HepG2 (cell line): ENCODE measurements around the gene AUTS2.

Source experiments
- ATF2 ChIP-seq: sonication (generic); formaldehyde crosslinking; IDR thresholded peaks from 2 replicates; pipeline ENCODE4 v1.4.0; 2020; ENCODE audit warnings: missing genetic modification reagents
- CTCF ChIP-seq: sonication (generic); formaldehyde crosslinking; IDR thresholded peaks from 2 replicates; pipeline ENCODE4 v1.5.0; 2020; ENCODE audit warnings: mild to moderate bottlenecking, missing genetic modification reagents, moderate library complexity
- EP300 ChIP-seq, 3 experiments: sonication (generic) in 1 of 3; formaldehyde crosslinking in 1 of 3; IDR thresholded peaks; 2 replicates each; pipeline versions ENCODE4 v1.5.1 to v1.6.1; 2011 to 2020; ENCODE audit warnings: low read depth in 2 of 3, low read length in 2 of 3, borderline replicate concordance in 1 of 3, improper control_type of control experiment in 1 of 3, mild to moderate bottlenecking in 1 of 3, missing genetic modification reagents in 1 of 3, moderate library complexity in 1 of 3
- ESRRA ChIP-seq: sonication (generic); formaldehyde crosslinking; IDR thresholded peaks from 2 replicates; pipeline ENCODE4 v1.5.1; 2020; ENCODE audit warnings: mild to moderate bottlenecking, low read depth, missing genetic modification reagents
- FOSL1 ChIP-seq: sonication (generic); formaldehyde crosslinking; IDR thresholded peaks from 2 replicates; pipeline ENCODE4 v1.9.0; 2021; ENCODE audit warnings: missing genetic modification reagents, borderline replicate concordance
- POLR2A ChIP-seq, 2 experiments: IDR thresholded peaks; 2 replicates each; pipeline ENCODE4 v1.6.1; 2011; ENCODE audit warnings: low read depth in 2 of 2, low read length in 2 of 2, mild to moderate bottlenecking in 1 of 2, moderate library complexity in 1 of 2; ENCODE audit not compliant: insufficient read depth in 1 of 2
- POLR2AphosphoS5 ChIP-seq: IDR thresholded peaks from 2 replicates; pipeline ENCODE4 v1.6.1; 2012; ENCODE audit warnings: low read depth, low read length
- SOX6 ChIP-seq, 2 experiments: fragments of 450-650 bp in 1 of 2; sonication (generic) in 1 of 2; formaldehyde crosslinking in 1 of 2; IDR thresholded peaks; 2 replicates each; pipeline versions ENCODE4 v1.4.0 to v1.6.1; 2017 to 2020; ENCODE audit warnings: antibody characterized with exemption in 1 of 2, mild to moderate bottlenecking in 1 of 2, missing genetic modification reagents in 1 of 2
- SP4 ChIP-seq: sonication (generic); formaldehyde crosslinking; IDR thresholded peaks from 2 replicates; pipeline ENCODE4 v1.8.1; 2023; ENCODE audit warnings: mild to moderate bottlenecking, missing genetic modification reagents
- ZMAT3 ChIP-seq: sonication (generic); formaldehyde crosslinking; conservative IDR thresholded peaks from 2 replicates; pipeline ENCODE4 v1.7.0; 2021; ENCODE audit warnings: missing genetic modification reagents
- ZNF724P ChIP-seq: sonication (generic); formaldehyde crosslinking; IDR thresholded peaks from 2 replicates; pipeline ENCODE4 v1.8.0; 2022; ENCODE audit warnings: missing genetic modification reagents, borderline replicate concordance

- TF ChIP-seq ATF2 (CRISPR knock-in tag) (no peak), SOX6 (IDR thresholded peaks at IDR 0.05) (no peak), SOX6 (CRISPR knock-in tag; IDR thresholded peaks at IDR 0.05) (no peak), FOSL1 (CRISPR knock-in tag) (no peak), SP4 (CRISPR knock-in tag) (no peak), ZNF724P (CRISPR knock-in tag) (no peak), CTCF (no peak), ZMAT3 (no peak), EP300 (IDR thresholded peaks at IDR 0.05; ENCODE audit: low read depth in 2 of 2, low read length in 2 of 2) (no peak), EP300 (CRISPR knock-in tag; IDR thresholded peaks at IDR 0.05; ENCODE audit: borderline replicate concordance) (no peak), POLR2AphosphoS5 (no peak), POLR2A (IDR thresholded peaks at IDR 0.05; ENCODE audit: insufficient read depth in 1 of 2, low read depth in 2 of 2, low read length in 2 of 2) (no peak), ESRRA (no peak)
Measured at GRCh38 chr7:70474639-70475234, 876.5 kb downstream of the AUTS2 start.
